GM21515 (cell line): Measurements from ENCODE around the gene FGF11.

Experiments
- ATAC-seq: cut with Tn5 transposase; IDR thresholded peaks from one replicate; pipeline ENCODE4 v1.9.1; 2021; ENCODE audit not compliant: unreplicated experiment

FGF11 gene

DNA sequence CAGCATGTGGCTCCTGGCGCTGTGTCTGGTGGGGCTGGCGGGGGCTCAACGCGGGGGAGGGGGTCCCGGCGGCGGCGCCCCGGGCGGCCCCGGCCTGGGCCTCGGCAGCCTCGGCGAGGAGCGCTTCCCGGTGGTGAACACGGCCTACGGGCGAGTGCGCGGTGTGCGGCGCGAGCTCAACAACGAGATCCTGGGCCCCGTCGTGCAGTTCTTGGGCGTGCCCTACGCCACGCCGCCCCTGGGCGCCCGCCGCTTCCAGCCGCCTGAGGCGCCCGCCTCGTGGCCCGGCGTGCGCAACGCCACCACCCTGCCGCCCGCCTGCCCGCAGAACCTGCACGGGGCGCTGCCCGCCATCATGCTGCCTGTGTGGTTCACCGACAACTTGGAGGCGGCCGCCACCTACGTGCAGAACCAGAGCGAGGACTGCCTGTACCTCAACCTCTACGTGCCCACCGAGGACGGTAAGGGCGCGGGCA lies 31.0 kb upstream of the FGF11 start:
- no peak for ATAC-seq

DNA sequence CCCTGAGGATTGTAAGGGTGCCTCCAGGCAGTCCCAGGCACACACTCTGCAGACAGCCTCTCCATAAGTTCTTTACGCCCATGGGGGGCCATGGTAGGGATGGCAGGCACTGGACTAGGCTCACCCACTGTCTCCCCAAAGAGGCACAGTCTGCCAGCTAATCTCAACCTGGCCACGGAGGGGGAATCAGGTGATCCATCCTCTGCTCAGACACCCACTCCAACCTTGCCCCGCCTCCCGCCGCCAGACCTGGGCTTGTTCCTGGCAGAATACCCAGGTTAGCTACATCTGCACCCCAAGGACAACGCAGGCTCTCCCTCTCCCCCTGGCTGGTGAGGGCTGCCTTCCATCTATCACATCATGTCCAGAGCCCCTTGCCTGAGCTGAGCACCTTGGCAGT lies 30.4 kb upstream of the FGF11 start:
- no peak for ATAC-seq

DNA sequence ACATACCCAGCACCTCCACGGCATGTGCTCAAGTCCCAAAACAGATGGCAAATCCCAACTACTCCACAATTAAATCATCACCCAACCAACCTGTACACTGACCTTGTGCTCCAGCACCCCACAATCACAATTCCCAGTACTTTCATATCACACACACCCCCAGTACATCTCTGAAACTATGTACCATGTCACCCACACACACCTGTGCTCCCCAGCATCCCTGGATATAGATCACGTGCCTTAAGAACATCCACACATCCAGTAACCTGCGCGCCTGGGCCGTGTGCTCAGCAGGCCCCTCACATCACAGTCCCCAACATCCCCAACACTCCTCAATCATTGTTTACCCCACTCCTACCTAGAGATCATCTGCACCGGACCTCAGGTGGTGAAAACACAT lies 29.6 kb upstream of the FGF11 start:
- ATAC-seq: no peak

DNA sequence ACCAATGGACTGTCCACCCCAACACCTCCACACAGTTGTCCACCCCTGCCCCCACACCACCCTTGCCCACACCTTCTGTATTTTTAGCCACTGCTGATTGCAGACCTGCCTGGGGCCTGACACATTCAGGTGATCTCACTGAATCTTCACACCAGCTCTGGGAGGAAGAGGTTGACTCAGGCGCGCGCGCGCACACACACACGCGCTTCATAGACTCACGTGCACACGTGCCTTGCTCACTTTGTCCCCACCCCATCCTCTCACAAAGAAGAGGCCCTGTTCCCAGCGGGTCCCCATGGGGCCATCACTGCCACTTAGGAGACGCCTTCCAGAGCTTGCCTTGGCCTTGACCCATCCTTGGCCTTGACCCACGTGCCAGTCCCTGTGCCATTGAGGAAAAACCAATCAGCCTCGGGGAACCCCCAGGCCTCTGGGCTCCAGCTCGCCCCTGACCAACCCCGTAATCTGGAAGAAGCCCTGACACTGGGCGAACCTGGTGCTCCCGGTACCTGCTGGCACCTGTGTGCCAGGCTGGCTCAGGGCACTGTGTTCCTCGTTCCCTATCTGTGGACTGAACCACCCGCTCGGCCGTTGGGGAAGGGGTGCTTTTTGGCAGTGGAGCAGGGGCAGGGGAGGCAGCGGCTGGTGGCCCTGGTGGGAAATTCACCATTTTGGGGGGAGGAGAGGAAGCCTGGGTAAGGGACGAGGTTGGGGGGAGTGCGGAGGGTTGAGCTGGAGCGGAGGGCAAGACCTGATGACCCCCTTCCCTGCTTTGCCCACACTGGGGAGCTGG lies 28.5 kb upstream of the FGF11 start:
- no peak for ATAC-seq

DNA sequence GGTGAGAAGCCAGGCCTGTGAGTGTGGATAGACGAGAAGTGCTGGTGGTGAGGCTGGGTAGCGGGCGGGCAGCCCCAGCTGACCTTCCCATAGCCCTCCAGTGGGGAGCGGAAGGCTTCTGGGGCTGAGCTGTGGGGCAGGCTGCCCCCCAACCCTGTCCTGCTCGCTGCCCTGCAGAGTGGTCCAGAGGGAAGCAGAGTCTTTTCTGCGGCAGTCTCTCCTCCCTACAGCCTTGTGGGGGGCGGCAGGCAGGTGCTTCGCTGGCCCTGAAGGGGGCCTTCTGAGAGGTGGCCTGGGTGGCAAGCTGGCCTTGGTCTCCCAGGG lies 27.9 kb upstream of the FGF11 start:
- ATAC-seq: no peak

DNA sequence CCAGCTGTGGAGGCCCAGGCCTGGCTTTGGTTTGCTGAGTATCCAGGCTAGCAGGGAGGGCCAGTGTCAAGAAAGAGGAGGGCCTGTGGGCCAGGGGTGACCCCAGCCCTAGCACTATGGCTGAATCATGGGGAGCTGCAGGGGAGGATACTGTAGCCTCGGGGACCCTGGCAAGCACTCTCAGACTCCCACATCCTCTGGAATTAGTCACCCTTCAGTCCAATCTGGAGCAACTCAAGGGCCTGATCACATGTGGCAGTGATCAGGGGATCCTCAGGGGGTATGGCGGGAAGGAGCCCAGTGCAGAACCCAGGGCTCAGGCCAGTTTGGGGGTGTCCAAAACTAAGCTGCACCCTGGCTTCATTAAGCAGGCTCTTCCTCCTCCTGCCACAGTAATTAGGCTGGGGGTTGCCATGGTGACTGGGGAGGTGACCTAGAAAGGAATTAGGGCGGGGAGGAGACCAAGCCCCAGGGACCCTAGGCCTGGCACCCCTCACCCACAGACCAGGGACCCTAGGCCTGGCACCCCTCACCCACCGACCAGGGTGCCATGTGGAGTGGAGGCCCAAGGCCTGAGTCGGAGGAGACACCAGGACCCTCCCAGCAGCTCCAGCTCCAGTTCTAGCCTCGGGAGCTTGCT lies 25.8 kb upstream of the FGF11 start:
- ATAC-seq: no peak

DNA sequence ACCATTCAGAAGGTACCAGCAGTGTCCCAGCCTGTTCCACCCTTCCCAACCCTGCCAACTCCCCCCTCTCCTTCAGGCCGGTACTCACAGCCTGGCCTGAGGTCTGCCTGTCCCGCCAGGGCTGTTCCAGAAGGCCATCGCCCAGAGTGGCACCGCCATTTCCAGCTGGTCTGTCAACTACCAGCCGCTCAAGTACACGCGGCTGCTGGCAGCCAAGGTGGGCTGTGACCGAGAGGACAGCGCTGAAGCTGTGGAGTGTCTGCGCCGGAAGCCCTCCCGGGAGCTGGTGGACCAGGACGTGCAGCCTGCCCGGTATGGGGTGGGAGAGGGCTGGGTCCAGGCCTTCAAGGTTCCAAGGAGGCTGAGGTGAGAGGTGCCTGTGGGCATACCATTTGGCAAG lies 24.5 kb upstream of the FGF11 start:
- ATAC-seq: no peak

DNA sequence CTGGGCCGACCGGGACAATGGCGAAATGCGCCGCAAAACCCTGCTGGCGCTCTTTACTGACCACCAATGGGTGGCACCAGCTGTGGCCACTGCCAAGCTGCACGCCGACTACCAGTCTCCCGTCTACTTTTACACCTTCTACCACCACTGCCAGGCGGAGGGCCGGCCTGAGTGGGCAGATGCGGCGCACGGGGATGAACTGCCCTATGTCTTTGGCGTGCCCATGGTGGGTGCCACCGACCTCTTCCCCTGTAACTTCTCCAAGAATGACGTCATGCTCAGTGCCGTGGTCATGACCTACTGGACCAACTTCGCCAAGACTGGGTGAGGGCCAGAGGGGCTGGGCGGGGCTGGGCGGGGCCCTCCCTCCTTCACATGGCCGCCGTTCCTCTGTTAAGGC lies 23.5 kb upstream of the FGF11 start:
- ATAC-seq: no peak

DNA sequence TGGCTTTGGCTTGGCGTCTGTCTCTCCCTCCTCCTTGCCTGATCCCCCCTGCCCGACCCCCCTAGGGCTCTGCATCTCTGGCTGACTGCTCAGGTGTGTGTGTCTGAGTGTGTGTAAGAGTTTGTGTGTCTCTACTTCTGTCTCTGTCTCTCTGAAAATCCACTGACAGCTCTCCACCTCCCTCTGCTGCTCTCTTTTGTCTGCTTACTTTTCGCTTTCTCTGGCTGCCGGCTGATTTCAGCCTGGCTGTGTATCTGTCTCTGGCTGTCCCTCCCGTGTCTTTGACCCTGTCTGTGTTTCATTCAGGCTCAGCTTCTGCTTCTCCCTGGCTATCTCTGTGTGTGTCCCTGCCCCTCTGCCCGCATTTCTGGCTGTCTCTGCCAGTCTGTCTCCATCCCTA lies 23.0 kb upstream of the FGF11 start:
- ATAC-seq: no peak

DNA sequence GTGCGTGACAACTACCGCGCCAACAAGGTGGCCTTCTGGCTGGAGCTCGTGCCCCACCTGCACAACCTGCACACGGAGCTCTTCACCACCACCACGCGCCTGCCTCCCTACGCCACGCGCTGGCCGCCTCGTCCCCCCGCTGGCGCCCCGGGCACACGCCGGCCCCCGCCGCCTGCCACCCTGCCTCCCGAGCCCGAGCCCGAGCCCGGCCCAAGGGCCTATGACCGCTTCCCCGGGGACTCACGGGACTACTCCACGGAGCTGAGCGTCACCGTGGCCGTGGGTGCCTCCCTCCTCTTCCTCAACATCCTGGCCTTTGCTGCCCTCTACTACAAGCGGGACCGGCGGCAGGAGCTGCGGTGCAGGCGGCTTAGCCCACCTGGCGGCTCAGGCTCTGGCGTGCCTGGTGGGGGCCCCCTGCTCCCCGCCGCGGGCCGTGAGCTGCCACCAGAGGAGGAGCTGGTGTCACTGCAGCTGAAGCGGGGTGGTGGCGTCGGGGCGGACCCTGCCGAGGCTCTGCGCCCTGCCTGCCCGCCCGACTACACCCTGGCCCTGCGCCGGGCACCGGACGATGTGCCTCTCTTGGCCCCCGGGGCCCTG lies 22.2 kb upstream of the FGF11 start:
- ATAC-seq: no peak

DNA sequence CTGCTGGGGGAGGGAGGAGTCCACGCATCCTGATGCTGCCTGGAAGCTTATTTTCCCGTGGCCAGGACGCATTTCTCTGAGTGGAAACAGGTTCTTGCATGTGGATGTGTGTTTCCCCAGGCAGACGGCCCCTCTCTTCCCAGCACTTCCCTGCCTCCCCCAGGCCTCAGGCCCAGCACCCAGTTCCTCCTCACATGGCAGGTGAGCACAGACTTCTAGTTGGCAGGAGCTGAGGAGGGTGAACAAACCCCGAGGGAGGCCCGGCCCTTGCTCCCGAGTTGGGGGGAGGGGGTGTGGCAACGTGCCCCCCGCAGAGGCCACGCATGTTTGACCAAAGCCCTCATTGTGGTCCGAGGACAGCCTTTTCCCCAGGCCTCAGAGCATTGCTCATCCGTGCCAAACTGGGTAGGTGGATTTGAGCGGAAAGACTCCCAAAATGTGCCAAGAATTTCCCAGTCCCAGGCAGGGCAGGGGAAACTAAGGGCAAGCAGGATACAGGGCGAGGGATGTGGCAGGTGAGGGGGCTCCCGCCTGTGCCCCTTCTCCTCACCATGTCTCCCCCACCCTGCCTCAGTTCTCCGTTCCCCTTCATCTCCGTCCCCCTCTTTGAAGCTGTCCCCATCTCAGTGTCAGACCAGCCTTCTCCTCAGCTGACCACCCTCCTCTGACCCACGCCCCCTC lies 20.7 kb upstream of the FGF11 start:
- ATAC-seq: no peak

DNA sequence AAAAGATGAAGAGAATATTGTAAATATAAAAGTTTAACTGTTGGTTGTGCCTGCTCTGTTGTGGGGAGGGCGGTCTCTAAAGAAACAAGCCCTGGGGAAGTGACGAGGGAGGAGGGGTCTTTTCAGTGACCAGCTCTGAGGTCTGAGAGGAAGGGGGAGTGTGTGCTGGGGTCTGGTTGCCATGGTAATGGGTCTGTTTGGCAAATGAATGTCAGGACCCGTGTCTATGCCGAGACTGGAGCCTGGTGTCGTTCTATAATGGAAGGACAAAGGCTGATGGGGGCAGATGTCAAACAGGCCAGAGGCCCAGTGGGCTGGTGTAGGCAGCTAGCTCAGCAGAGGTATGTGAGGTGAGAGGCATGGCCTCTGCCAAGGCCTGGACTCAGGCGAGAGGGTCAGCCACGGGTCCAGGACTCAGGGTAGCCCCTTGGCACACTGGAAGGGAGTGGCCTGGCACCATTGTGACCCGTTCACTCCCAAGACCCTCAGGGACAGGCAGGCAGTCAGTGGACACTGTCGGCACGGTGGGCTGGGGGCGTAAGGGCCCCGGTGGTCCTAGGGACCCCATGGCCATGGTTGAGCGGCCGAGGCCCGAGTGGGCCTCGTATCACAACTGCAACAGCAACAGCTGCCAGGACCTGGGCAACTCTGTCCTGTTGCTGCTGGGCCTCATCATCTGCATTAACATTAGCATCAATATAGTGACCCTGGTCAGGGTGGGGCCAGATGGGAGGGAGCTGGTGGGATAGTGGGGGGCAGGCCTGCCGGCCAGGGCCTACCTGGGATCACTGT lies 19.3 kb upstream of the FGF11 start, which contains the start of gene SPEM1:
SPEM1 (plus strand) TSS at position 506 of the 792 bp plus-strand sequence; CDS start at position 567, 61 bp downstream.
- ATAC-seq: no peak

DNA sequence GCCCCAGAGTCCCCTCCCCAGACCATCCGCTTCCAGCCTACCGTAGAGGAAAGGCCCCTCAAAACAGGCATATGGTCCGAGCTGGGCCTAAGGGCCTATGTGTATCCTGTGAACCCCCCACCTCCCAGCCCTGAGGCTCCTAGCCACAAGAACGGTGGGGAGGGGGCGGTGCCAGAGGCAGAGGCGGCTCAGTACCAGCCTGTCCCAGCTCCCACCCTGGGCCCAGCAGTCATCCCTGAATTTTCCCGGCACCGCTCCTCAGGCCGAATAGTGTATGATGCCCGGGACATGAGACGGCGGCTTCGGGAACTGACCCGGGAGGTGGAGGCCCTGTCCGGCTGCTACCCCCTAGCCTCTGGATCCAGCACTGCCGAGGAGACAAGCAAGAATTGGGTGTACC lies 18.1 kb upstream of the FGF11 start:
- ATAC-seq: no peak

DNA sequence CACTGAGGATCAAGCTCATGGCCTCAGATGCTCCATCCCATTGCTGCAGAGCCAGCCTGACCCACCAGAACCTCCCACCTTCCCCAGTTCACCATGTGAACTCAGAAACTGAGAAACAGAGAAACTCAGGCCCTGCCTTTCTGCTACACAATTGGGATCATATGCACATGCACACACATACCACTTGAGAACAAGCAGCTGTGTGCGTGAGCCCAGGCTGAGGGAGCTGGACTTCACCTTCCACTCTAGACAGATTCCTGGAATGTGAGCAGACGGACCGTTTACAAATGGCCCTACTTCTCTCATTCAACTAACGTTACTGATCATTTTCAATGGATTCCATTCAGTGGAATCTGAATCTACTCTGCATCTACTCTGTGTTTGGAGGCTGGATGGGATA lies 15.6 kb upstream of the FGF11 start:
- ATAC-seq: no peak

DNA sequence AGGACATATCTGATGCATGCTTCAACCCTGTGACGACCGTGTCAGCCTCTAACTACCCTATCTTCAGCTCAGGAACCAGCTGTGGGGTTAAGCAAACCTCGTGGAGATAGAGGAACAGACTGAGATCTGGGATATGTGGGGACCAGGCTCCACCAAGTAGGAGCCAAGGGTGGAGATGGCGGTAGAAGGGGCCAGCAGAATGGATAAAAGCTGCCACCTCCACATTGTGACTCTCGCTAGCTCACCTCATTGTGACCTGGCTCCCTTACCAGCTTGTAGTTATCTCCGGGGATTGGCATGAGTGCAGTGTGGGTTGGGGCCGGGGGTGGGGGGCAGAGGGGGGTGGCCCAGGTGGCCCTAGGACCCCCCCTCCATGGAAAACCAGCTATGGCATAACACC lies 14.0 kb upstream of the FGF11 start, which contains the start of gene SPEM2:
SPEM2 (plus strand) TSS at position 301 of the 400 bp plus-strand sequence; CDS start at position 374, 73 bp downstream.
- ATAC-seq: no peak

DNA sequence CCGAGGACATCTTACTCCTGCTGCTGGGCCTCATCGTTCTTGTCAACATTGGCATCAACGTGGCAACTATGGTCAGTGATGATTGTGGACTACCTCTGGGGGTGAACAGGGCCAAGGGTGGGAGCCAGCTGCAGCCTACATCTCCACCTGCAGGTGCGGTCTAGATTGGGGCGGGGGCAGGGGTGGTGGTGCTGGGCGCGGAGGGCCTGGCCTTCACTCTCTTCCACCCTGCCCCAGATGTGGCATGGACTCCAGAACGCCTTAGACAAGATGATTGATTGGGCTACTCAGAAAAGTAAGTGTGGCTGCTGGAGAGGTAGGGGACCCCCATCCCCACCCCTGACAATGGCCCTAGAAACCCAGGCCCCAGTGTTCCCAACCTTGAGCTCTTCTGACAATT lies 13.6 kb upstream of the FGF11 start:
- no peak for ATAC-seq

DNA sequence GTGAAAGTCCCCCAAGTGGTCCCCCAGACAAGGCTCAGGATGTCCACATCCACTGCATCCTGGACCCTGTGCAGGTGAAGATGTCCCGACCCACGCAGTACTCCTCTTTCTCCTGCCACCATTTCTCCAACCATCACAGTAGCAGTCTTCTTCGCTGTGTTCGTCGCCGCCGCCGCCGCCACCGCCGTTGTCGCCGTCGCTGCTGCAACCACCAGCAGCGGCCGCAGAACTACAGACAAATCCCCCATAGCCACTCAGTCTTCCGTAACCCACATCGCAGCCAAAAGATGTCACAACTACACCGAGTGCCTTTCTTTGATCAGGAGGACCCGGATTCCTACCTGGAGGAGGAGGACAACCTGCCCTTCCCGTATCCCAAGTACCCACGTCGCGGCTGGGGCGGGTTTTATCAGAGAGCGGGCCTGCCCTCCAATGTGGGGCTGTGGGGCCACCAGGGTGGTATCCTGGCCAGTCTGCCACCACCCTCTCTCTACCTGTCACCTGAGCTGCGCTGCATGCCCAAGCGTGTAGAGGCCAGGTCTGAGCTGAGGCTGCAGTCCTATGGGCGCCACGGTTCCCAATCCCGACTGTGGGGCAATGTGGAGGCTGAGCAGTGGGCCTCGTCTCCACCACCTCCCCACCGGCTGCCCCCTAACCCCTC lies 13.0 kb upstream of the FGF11 start:
- ATAC-seq: no peak

DNA sequence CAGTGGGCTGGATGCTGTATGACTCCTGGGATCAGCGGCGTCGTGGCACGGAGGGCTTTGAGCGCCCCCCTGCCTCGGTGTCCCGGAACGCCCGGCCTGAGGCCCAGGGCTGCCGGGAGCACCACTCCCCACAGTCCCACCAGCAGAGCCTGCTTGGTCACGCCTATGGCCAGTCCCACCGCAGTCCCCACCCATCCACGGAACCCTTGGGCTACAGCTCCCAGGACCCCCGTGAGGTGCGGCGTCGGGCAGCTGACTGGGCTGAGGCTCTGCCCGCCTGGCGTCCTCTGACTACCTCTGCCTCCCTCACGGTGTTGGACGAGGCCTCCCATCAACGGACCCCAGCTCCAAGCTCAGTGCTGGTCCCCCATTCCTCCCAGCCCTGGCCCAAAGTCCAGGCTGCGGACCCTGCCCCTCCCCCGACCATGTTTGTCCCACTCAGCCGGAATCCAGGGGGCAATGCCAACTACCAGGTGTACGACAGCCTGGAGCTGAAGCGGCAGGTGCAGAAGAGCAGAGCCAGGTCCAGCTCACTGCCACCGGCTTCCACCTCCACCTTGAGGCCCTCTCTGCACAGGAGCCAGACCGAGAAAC lies 12.3 kb upstream of the FGF11 start:
- no peak for ATAC-seq

DNA sequence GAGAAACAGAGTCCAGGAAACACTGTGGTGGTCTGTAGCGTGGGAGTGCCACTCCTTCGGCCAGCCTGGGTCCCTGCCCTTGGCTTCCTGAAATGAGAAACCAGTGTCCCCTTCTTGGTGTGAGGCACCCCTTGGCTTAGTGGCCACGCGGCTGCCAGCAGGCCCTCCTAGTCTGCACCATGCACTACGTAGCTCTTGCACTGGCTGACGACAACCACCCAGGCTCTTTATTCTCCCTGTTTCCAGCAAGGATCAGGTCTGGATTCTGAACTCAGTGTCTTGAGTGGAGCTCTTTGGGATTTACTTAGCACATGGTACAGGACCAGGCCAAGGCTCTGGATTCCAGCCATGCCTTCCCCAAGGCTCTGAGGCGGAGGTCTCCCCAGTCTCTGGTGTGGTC lies 11.8 kb upstream of the FGF11 start:
- ATAC-seq: no peak

DNA sequence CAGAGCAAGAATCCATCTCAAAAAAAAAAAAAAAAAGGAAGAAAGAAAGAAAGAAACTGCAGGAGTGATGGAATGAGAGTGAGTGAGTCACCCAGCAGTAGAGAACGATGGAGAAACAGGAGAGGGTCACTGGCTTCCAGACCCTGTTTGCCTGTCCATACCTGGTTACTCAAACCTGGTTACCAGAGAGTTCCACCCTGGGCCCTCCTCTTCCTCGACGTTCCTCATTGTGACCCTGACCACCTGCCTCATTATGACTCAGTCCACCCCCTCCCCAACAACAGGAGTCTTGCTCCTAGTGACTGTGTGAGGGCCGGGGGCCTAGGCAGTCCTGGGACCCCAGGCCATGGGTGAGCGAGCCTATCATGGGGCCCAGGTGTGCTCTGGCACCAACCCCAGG lies 10.8 kb upstream of the FGF11 start, which contains the start of gene SPEM3:
SPEM3 (plus strand) TSS at position 301 of the 400 bp plus-strand sequence; CDS start at position 347, 46 bp downstream.
- ATAC-seq: no peak
